Fibroblast of skin of left biceps (primary cell): ENCODE data around the gene GSDME.

Experiments used
- DNase-seq, 2 experiments: peaks; one replicate each; pipeline ENCODE4 v3.0.0-alpha.2; 2013; ENCODE audit warnings: low read depth in 2 of 2

GSDME gene

DNA sequence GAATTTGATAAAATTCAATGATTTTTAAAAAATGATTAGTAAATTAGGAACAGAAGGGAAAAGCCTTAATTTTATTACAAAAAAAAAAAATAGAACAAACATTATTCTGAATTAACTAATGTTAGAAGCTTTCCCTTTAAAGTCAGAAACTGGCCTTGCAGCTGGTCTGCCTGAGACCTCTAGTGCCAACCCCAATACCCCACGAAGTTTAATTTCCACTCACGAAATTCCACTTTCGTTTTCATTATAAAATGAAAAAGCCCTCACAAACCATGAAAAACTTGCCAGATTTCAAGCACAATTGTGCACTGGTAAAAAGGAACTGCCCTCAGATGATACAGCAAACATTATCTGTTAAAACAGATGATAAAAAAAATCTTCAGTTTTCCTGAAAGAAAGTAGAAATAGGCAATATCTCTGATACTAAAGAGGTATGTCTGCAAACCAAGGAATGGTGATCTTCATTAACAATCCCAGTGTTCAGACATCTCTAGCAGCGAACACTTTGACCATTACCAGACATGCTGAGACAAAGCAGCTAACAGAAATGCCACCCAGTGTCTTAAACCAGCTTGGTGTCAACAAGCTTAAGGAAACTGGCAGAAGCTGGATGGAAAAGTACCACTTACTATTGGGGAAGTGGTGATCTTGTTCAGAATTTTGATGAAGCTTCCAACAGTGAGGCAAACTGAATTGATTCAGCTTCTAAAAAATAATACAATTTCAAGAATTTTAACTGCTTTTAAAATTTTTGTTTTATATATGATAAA, 103.8 kb downstream of the GSDME start:
- DNase-seq = no peak

DNA sequence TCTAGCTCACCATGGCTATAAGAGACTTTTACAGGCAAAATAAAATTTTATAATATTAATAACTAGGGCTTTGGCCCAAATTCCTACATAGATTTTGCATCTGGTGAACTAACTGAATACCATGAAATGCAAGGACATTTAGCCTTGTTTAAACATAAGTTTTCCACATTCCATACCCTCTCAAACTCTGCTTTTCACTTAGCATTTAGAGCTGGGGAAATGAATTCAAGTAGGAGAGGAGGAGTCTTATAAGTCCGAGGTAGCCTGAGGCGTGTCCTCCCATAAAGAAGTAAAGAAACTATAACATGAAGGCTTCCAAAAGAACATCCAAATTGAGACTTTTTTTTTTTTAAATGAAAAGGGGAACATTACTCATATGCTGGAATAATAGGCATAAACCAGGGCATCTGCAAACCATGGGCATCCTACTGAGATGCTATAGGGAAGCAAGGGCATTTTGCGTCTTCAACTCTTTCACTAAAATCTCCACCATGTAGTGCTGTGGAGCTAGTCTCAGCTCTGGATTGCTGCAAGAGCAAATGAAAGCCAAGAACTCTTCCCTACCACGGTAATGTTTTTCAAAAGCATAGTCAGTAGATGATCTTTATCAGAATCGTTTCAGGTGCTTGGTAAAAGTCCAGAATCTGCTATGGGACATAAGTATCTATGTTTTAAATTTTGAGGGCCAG, 104.9 kb downstream of the GSDME start:
- DNase-seq = no peak
